Calu3 (cell line): ENCODE data around the gene RPS16. TPM values are rescaled to one million over a fixed set of nuclear protein-coding genes. Genes with fewer than 3 reads are reported as not detected.

Experiments used
- BruUV-seq: library from RNA; stranded (reverse); fragments of 400-500 nt; replicated peaks from 2 replicates; lab custom pipeline; 2021; lab: Mats Ljungman, UMichigan
- CTCF ChIA-PET: fragments of 300-600 bp; sonication (Branson Sonifier 250); formaldehyde crosslinking; loops from one replicate; lab custom pipeline; 2022; ENCODE audit warnings: antibody characterized with exemption; lab: Charles Lee
- DNase-seq: peaks from one replicate; pipeline ENCODE4 v3.0.0; 2022
- H3K27ac Mint-ChIP-seq: one replicate; pipeline ENCODE4 v1.8.0; 2022; ENCODE audit warnings: mixed read lengths; ENCODE audit not compliant: unreplicated experiment
- H3K27me3 Mint-ChIP-seq: one replicate; pipeline ENCODE4 v1.8.0; 2022; ENCODE audit warnings: mixed read lengths; ENCODE audit not compliant: unreplicated experiment
- H3K36me3 Mint-ChIP-seq: one replicate; pipeline ENCODE4 v1.8.0; 2022; ENCODE audit warnings: mild to moderate bottlenecking, moderate library complexity, mixed read lengths; ENCODE audit not compliant: insufficient read depth, unreplicated experiment
- H3K4me1 Mint-ChIP-seq: one replicate; pipeline ENCODE4 v1.8.0; 2022; ENCODE audit warnings: mild to moderate bottlenecking, low read depth, mixed read lengths; ENCODE audit not compliant: unreplicated experiment
- H3K4me3 Mint-ChIP-seq: one replicate; pipeline ENCODE4 v1.8.0; 2022; ENCODE audit warnings: mild to moderate bottlenecking, low read depth, moderate library complexity, mixed read lengths; ENCODE audit not compliant: unreplicated experiment
- H3K9me3 Mint-ChIP-seq: one replicate; pipeline ENCODE4 v1.8.0; 2022; ENCODE audit warnings: low read depth, mixed read lengths; ENCODE audit not compliant: unreplicated experiment
- intact Hi-C: fragments of 100-400 bp; cut with micrococcal nuclease; formaldehyde crosslinking; loops from one replicate; pipeline ENCODE4 v1.10.0; 2022; ENCODE audit not compliant: unreplicated experiment
- total RNA-seq: library from RNA; stranded (reverse); gene quantifications from 2 replicates; pipeline ENCODE4 v1.2.3, GENCODE V29; 2022
- TF ChIP-seq, protein P1 (sequence below): fragments of 200-600 bp; IDR thresholded peaks from one replicate; pipeline ENCODE4 v1.8.0; 2022; ENCODE audit warnings: antibody characterized with exemption; ENCODE audit not compliant: unreplicated experiment

Gene RPS16
- total RNA-seq, 1 experiment from 2014 or later = 1,929 TPM

DNA sequence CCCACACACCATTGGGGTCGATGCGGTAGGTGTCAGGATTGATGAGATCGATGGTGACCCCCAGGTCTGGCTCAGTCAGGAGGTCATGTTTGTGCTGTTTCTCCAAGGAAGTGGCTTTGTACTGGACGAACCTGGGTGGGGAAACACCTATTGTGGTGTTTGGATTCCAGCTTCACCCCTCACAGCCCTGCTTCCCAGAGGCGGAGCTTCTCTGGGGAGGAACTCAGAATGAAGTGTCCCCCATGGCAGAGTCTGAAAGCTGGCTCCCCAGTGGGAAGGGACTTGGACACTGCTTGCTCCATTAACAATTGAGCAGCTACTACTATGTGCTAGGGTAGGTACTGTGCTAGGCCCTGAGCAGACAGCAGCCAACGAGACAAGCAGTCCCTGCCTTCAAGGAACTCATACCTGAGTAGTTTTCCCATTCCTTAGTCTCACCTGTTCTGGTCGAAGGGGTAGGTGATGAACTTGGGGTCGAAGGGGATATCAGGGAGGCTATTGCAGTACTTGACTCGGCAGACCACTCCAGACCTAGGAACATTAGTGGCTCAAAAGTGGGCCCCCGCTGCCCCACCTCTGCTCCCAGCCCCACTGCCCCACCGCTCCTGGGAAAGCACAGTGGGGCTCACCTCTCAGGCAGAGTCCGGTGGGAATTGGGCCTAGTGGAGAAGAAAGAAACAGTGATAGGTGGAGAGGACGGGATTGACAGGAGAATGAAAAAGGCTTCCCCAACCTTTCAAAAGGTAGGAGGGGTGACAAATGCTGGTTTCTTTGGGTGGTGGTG, 45.9 kb downstream of the RPS16 start:
- CTCF ChIA-PET = no interaction called here
- peaks cover 92% of the 10 kb centered on the region for H3K36me3 Mint-ChIP-seq

DNA sequence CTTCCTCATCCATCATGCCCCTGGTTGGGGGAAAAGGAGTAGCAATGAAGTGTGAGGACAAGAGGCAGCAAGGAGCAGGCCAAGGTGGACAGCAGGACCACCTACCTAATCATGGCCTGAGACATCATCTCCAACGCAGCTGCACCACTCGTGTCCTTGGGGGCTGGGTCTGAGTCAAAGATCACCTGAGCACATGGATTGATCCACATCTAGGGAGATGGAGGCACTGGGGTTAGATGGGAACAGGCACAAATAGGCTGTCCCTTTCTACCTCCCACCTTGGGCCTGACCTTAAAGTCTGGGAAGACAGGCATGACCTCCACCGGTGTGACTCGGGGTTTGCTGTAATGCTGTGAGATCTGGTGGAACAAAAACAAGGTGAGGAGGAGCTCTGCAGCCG, 47.1 kb downstream of the RPS16 start:
- BruUV-seq = no TSS peak
- CTCF ChIA-PET = no interaction called here

More for the DNA sequence above, 45.9 kb downstream of the RPS16 start:
- H3K4me3 Mint-ChIP-seq = peak overlapping the region; percentile 96
- no peaks in the 10 kb centered on the region for H3K27me3 Mint-ChIP-seq
- no TSS peak for BruUV-seq
- DNase-seq = no peak
- intact Hi-C loops = loop anchor here (5.0 kb wide), 1 partner anchor 142 kb away; the partner anchor contains the start of gene EID2B
- H3K4me1 Mint-ChIP-seq = peaks cover 21% of the 10 kb centered on the region
- TF ChIP-seq, protein P1, sequence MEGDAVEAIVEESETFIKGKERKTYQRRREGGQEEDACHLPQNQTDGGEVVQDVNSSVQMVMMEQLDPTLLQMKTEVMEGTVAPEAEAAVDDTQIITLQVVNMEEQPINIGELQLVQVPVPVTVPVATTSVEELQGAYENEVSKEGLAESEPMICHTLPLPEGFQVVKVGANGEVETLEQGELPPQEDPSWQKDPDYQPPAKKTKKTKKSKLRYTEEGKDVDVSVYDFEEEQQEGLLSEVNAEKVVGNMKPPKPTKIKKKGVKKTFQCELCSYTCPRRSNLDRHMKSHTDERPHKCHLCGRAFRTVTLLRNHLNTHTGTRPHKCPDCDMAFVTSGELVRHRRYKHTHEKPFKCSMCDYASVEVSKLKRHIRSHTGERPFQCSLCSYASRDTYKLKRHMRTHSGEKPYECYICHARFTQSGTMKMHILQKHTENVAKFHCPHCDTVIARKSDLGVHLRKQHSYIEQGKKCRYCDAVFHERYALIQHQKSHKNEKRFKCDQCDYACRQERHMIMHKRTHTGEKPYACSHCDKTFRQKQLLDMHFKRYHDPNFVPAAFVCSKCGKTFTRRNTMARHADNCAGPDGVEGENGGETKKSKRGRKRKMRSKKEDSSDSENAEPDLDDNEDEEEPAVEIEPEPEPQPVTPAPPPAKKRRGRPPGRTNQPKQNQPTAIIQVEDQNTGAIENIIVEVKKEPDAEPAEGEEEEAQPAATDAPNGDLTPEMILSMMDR = no peak
- no peaks in the 10 kb centered on the region for H3K9me3 Mint-ChIP-seq
- peak overlapping the region; percentile 95 for H3K27ac Mint-ChIP-seq

DNA sequence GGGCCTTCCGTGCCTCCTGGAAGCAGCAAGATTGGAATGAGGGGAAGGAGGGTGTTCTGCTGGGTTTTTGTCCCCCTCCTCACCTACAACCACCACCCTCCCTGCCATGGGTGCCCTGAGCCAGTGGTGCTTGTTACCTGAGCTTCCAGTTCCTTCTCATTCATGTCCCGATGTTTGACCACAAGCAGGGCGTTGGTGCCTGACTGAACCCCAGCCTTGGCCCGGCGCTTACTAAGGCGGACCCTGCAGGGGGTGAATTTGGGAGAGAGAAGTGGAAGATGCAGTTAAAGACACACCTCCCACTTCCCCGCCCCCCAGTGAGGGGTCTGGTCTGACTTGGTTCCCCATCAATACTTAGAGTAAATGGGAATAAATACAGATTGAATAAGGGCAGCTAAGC, 49.2 kb downstream of the RPS16 start:
- Mint-ChIP-seq H3K36me3 (peaks cover 89% of the 10 kb centered on the region), H3K27me3 (no peaks in the 10 kb centered on the region), H3K4me3 (no peak overlapping the region), H3K27ac (peak overlapping the region; percentile 2), H3K9me3 (no peaks in the 10 kb centered on the region), H3K4me1 (peaks cover 15% of the 10 kb centered on the region)
- no TSS peak for BruUV-seq
- TF ChIP-seq, protein P1 = no peak
- DNase-seq = no peak
- CTCF ChIA-PET = no interaction called here
- intact Hi-C loops = no loop called here

More for the DNA sequence above, 47.1 kb downstream of the RPS16 start:
- no peak for DNase-seq
- Mint-ChIP-seq H3K27ac (peak overlapping the region; percentile 95), H3K9me3 (no peaks in the 10 kb centered on the region), H3K4me1 (peaks cover 21% of the 10 kb centered on the region), H3K27me3 (no peaks in the 10 kb centered on the region), H3K4me3 (no peak overlapping the region), H3K36me3 (peaks cover 92% of the 10 kb centered on the region)
- intact Hi-C loops = no loop called here
- TF ChIP-seq, protein P1 = no peak

- CTCF ChIA-PET = no interaction called here
- H3K27me3 Mint-ChIP-seq = no peaks in the 10 kb centered on the region
- intact Hi-C loops = no loop called here
- no peak overlapping the region for H3K4me3 Mint-ChIP-seq
- DNase-seq = no peak
- peaks cover 8% of the 10 kb centered on the region for H3K4me1 Mint-ChIP-seq
- H3K27ac Mint-ChIP-seq = peak overlapping the region; percentile 2
- H3K9me3 Mint-ChIP-seq = no peaks in the 10 kb centered on the region
- TSS peak; percentile 14 for BruUV-seq
- H3K36me3 Mint-ChIP-seq = peaks cover 86% of the 10 kb centered on the region
- TF ChIP-seq, protein P1 = no peak
Observed at GRCh38 chr19:39385629-39386411, 49.9 kb downstream of the RPS16 start.
